GM18519 (cell line): ENCODE measurements around the gene TIAL1.
"Not testable (repeated sequence)": the region's sequence is repeated elsewhere in the genome, so short reads cannot be mapped to it uniquely, and the experiment has no call there.

Source experiments
- ATAC-seq: cut with Tn5 transposase; IDR thresholded peaks from one replicate; pipeline ENCODE4 v1.9.1; 2021; ENCODE audit warnings: mild to moderate bottlenecking, moderate library complexity; ENCODE audit not compliant: unreplicated experiment, low FRiP score

Gene TIAL1

DNA sequence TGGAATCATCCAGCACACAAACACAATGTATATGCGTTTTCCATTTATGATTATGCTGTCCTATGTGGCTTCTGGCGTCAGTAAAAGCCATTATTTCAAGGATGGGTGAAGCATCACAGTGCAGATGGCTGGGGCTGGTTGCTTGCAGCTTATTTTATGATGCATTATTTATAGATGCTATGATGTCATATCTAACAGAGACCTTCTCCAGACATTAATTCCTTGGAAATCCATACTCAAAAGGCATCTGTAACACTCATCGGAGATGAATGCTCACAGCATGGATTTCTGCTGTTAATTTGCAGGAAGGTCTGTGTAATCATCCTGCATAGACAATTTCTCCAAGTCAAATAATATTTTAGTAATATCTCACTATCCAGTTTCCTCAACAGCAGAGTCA is 61.5 kb downstream of the TIAL1 start:
- no peak for ATAC-seq

GRCh38 chr10:119533473-119533872 is 63.3 kb downstream of the TIAL1 start:
- ATAC-seq = no peak

GRCh38 chr10:119532791-119533190 is 64.0 kb downstream of the TIAL1 start:
- not testable (repeated sequence) for ATAC-seq

DNA sequence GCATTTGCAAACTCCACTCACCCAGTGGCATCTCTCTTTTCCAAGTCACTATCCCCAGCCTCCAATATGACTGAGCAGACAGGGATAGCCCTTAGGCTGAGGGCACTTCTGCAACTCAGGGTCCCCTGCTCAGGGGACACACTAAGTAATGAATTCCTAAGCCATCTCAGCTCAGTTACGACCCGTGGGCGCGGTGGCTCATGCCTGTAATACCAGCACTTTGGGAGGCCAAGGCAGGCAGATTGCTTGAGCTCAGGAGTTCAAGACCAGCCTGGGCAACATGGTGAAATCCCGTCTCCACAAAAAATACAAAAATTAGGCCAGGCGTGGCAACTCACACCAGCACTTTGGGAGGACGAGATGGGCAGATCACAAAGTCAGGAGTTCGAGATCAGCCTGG is 64.5 kb downstream of the TIAL1 start:
- not testable (repeated sequence) for ATAC-seq

- no peak for ATAC-seq
Measured at GRCh38 chr10:119531067-119531466, 65.7 kb downstream of the TIAL1 start.

DNA sequence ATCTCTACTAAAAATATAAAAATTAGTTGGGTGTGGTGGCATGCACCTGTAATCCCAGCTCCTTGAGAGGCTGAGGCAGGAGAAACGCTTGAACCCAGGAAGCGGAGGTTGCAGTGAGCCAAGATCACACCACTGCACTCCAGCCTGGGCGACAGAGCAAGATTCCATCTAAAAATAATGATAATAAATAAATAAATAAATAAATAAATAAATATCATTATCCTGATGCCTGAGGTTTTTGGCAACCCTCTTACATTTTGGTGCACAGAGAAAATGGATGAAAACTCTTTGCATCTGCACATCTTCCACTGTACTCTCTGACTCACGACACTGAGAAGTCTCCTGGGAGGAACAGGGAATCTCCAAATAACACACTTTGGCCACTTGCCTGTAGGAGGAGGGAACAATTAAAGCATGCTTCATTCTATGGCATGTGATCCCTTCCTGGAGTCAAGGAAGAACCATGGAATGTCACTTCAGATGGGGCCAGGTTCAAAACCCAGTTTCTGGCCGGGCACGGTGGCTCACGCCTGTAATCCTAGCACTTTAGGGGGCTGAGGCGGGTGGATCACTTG is 68.0 kb downstream of the TIAL1 start:
- ATAC-seq = not testable (repeated sequence)

GRCh38 chr10:119526621-119527592 is 69.9 kb downstream of the TIAL1 start:
- ATAC-seq = no peak

DNA sequence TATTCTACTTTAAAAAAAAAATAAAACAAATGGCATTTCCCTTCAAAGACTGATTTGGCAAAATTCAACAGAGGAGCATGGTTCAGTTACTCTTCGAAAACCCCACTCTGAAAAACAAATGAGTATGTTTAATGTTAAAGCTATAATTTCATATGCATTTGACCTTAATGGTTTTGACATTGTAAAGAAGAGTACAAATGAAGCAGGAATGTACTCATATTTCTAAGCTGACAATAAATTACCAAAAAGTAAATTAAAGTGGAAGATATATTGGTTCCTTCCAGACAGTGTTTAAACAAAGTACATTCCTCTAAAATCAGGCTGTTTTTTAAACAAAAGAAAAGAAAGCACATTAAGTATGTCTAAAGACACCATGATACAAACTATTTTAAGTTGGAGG is 70.6 kb downstream of the TIAL1 start:
- no peak for ATAC-seq

DNA sequence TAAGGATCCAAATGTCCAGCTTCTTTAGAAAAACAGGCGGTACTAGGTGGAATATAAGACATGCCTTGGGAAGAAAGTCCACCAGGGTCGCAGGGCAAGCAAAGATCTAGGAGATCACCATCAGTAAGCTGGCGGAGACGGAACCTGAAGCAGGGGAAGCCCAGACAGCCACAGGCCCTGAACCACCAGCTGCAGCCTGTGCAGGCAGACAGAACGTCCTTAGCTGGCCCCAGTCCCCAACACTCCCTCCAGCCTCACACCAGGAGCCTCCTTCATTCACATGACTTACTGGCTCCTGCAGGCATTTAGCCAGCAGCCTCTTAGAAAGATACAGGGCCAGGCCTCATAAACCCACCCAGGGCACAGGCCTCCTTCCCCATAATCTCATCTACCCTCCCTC is 71.6 kb downstream of the TIAL1 start:
- ATAC-seq = no peak

GRCh38 chr10:119524720-119525070 is 72.1 kb downstream of the TIAL1 start:
- no peak for ATAC-seq

DNA sequence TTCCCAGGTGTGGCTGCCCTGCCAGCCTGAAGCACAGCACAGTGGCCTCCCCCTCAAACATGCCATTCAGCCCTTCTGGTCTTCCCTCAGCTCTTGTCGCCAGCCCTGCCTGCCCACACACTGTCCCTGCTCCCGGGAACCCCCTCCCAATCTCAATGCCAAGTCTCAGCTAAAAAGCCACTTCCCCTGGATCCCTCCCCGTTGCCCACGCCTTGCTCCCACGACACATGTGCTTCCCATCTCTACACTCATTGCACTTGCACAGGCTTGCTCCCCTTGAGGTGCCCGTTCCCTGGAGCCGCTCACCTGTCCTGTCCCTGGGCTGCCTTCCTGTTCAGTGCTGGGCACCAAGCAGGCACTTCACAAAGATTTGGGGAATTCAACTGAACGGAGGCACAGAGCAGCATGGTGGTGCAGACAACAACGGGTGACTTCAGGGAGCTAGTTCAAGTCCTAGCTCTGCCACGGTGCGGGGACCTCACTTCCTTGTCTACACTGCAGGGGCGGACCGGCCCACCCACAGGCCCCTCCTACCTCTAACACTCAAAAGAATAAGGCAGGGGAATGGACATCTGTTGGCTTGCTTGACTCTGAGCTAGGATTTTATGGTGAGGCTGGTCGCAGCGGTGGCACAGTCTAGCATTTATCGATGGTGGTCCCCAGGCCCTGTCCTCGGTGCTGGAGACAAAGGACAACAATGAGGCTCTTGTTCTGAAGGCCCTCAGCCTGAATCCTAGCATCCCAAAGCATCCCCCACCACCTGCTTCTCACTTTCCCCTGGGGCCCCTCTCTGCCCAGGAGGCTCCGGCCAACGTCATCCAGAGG is 72.7 kb downstream of the TIAL1 start:
- no peak for ATAC-seq
